DOHH2 (cell line): ENCODE data around the gene MORC1.

Source experiments
- CTCF ChIP-seq: fragments of 200-600 bp; sonication (generic); IDR thresholded peaks from one replicate; pipeline ENCODE4 v1.5.1; 2014; ENCODE audit warnings: antibody characterized with exemption, mild to moderate bottlenecking, low read depth, low read length; ENCODE audit not compliant: poor library complexity, severe bottlenecking
- EZH2phosphoT487 ChIP-seq: fragments of 200-600 bp; sonication (generic); IDR thresholded peaks from 2 replicates; pipeline ENCODE4 v1.6.1; 2017; ENCODE audit warnings: borderline replicate concordance, mild to moderate bottlenecking, antibody characterized with exemption, low read length, moderate library complexity, mixed read lengths

- TF ChIP-seq CTCF: peak; percentile 26
- TF ChIP-seq EZH2phosphoT487: no peak
These were observed 19.8 kb downstream of the MORC1 start for GRCh38 chr3:109098079-109098644.
